OCI-LY7 (cell line): ENCODE results near the gene FARSA. TPM values are rescaled to one million over a fixed set of nuclear protein-coding genes. Genes with fewer than 3 reads are reported as not detected.

Experiments used
- BruUV-seq: library from RNA; stranded (reverse); fragments of 400-500 nt; replicated peaks from 2 replicates; lab custom pipeline; 2021; lab: Mats Ljungman, UMichigan
- CTCF ChIA-PET: fragments of 300-600 bp; sonication (Branson Sonifier 250); formaldehyde crosslinking; loops from one replicate; lab custom pipeline; 2022; ENCODE audit warnings: antibody characterized with exemption; ENCODE audit not compliant: unreplicated experiment; lab: Charles Lee
- POLR2A ChIA-PET: fragments of 300-600 bp; sonication (Branson Sonifier 250); formaldehyde crosslinking; loops from one replicate; lab custom pipeline; 2022; ENCODE audit warnings: antibody characterized with exemption; lab: Charles Lee
- DNase-seq: peaks from one replicate; pipeline ENCODE4 v3.0.0-alpha.2; 2015; ENCODE audit warnings: low spot score
- H2AFZ ChIP-seq: fragments of 200-600 bp; sonication (generic), shearing (Covaris generic); 2 replicates; pipeline ENCODE4 v1.6.1; 2014; ENCODE audit warnings: mild to moderate bottlenecking, antibody characterized with exemption, low read length, moderate library complexity
- H3K27ac ChIP-seq: fragments of 200-600 bp; sonication (generic); 2 replicates; pipeline ENCODE4 v1.5.1; 2014; ENCODE audit warnings: mixed run types, low read depth, mild to moderate bottlenecking, moderate library complexity, low read length, inconsistent platforms; ENCODE audit not compliant: poor library complexity, severe bottlenecking
- H3K36me3 ChIP-seq: fragments of 200-600 bp; sonication (generic); 2 replicates; pipeline ENCODE4 v1.6.1; 2014; ENCODE audit warnings: mild to moderate bottlenecking, antibody characterized with exemption, low read length, moderate library complexity, mixed read lengths; ENCODE audit not compliant: insufficient read depth
- H3K4me1 ChIP-seq: fragments of 200-600 bp; sonication (generic); 2 replicates; pipeline ENCODE4 v1.5.1; 2014; ENCODE audit warnings: mild to moderate bottlenecking, low read length; ENCODE audit not compliant: insufficient read depth, poor library complexity, severe bottlenecking
- H3K4me2 ChIP-seq: fragments of 200-600 bp; sonication (generic); 2 replicates; pipeline ENCODE4 v1.6.1; 2014; ENCODE audit warnings: mild to moderate bottlenecking, low read length
- H3K4me3 ChIP-seq: fragments of 200-600 bp; sonication (generic); 2 replicates; pipeline ENCODE4 v1.5.1; 2014; ENCODE audit warnings: mild to moderate bottlenecking, low read depth, low read length; ENCODE audit not compliant: poor library complexity, severe bottlenecking
- H3K79me2 ChIP-seq: fragments of 200-600 bp; sonication (generic); 2 replicates; pipeline ENCODE4 v1.6.1; 2016; ENCODE audit warnings: low read depth, mild to moderate bottlenecking, low read length, moderate library complexity, mixed read lengths; ENCODE audit not compliant: insufficient read depth
- H3K9me2 ChIP-seq: fragments of 200-600 bp; sonication (generic); 2 replicates; pipeline ENCODE4 v1.6.1; 2016; ENCODE audit warnings: mild to moderate bottlenecking, low read length, mixed read lengths; ENCODE audit not compliant: insufficient read depth
- H3K9me3 ChIP-seq: fragments of 200-600 bp; sonication (generic); 2 replicates; pipeline ENCODE4 v1.6.1; 2014; ENCODE audit warnings: mild to moderate bottlenecking, mixed run types, low read length, mixed read lengths
- H4K20me1 ChIP-seq: fragments of 200-600 bp; sonication (generic); 2 replicates; pipeline ENCODE4 v1.6.1; 2014; ENCODE audit warnings: mild to moderate bottlenecking, antibody characterized with exemption, low read length, moderate library complexity, mixed read lengths; ENCODE audit not compliant: insufficient read depth
- CTCF ChIP-seq: fragments of 200-600 bp; sonication (generic); conservative IDR thresholded peaks from 2 replicates; pipeline ENCODE4 v1.5.1; 2014; ENCODE audit warnings: mild to moderate bottlenecking, antibody characterized with exemption, low read length, moderate library complexity, mixed read lengths
- EZH2phosphoT487 ChIP-seq: fragments of 200-600 bp; sonication (generic); IDR thresholded peaks from 2 replicates; pipeline ENCODE4 v1.6.1; 2018; ENCODE audit warnings: low read depth, borderline replicate concordance, mild to moderate bottlenecking, mixed run types, antibody characterized with exemption, low read length, moderate library complexity, mixed read lengths
- intact Hi-C: fragments of 100-400 bp; cut with micrococcal nuclease; formaldehyde crosslinking; loops from one replicate; pipeline ENCODE4 v1.10.0; 2022; ENCODE audit not compliant: unreplicated experiment
- total RNA-seq, 2 experiments: library from RNA; depleted of rRNA in 1 of 2; stranded (reverse); fragments of >200 nt in 1 of 2; shearing (Covaris generic) in 1 of 2; gene quantifications; 2 replicates each; pipeline ENCODE4 v1.2.3, GENCODE V29; 2014 to 2022

The FARSA gene
- total RNA-seq, 2 experiments from 2014 or later = 117 to 135 TPM

DNA sequence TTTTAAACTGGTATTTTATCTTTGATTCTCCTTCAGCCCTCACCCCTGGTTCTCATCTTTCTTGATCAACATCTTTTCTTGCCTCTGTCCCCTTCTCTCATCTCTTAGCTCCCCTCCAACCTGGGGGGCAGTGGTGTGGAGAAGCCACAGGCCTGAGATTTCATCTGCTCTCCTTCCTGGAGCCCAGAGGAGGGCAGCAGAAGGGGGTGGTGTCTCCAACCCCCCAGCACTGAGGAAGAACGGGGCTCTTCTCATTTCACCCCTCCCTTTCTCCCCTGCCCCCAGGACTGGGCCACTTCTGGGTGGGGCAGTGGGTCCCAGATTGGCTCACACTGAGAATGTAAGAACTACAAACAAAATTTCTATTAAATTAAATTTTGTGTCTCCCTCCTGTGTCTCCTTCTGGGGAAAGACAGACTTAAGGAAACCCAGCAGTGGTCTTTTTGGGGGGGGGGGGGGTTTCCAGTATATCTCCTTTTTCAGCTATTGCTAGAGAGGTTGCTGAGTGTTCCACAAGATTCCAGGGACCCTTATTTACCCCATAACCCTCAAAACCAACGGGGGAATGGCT lies 10.7 kb upstream of the FARSA start:
- Histone ChIP-seq H3K79me2 (peaks cover 56% of the 10 kb centered on the region), H3K27ac (peak overlapping the region; percentile 51), H4K20me1 (peaks cover 31% of the 10 kb centered on the region), H3K36me3 (peaks cover 90% of the 10 kb centered on the region), H2AFZ (no peak overlapping the region), H3K4me2 (peak overlapping the region; percentile 58; the same call in 1 of the 2 replicates), H3K4me3 (no peak overlapping the region), H3K9me3 (no peaks in the 10 kb centered on the region), H3K4me1 (peaks cover 69% of the 10 kb centered on the region), H3K9me2 (no peaks in the 10 kb centered on the region)
- no peak for DNase-seq
- ChIA-PET POLR2A (no interaction called here), CTCF (interaction anchor here (0.5 kb wide), 1 partner anchor 33 kb away, joined by 3 read pairs; no protein-coding TSS in a partner anchor)
- intact Hi-C loops = no loop called here
- BruUV-seq = no TSS peak
- TF ChIP-seq EZH2phosphoT487 (no peak), CTCF (no peak)

DNA sequence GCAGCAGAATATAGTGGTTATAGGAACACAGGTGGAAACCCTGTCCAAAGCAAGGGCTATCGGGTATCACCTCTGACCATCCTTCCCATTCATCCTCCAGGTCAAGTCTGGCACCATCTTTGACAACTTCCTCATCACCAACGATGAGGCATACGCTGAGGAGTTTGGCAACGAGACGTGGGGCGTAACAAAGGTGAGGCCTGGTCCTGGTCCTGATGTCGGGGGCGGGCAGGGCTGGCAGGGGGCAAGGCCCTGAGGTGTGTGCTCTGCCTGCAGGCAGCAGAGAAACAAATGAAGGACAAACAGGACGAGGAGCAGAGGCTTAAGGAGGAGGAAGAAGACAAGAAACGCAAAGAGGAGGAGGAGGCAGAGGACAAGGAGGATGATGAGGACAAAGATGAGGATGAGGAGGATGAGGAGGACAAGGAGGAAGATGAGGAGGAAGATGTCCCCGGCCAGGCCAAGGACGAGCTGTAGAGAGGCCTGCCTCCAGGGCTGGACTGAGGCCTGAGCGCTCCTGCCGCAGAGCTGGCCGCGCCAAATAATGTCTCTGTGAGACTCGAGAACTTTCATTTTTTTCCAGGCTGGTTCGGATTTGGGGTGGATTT lies 10.0 kb upstream of the FARSA start:
- Histone ChIP-seq H3K79me2 (peaks cover 62% of the 10 kb centered on the region), H3K27ac (peak overlapping the region; percentile 51), H3K4me1 (peaks cover 69% of the 10 kb centered on the region), H3K36me3 (peaks cover 90% of the 10 kb centered on the region), H3K9me3 (no peaks in the 10 kb centered on the region), H4K20me1 (peaks cover 37% of the 10 kb centered on the region), H3K4me3 (peak overlapping the region; percentile 20), H3K4me2 (peak overlapping the region; percentile 58), H2AFZ (no peak overlapping the region), H3K9me2 (no peaks in the 10 kb centered on the region)
- ChIA-PET CTCF (interaction anchor here (0.5 kb wide), 1 partner anchor 34 kb away, joined by 3 read pairs; no protein-coding TSS in a partner anchor), POLR2A (no interaction called here)
- TSS peak; percentile 24 for BruUV-seq
- intact Hi-C loops = no loop called here
- TF ChIP-seq CTCF (no peak), EZH2phosphoT487 (no peak)
- DNase-seq = no peak

GRCh38 chr19:12940897-12941296 lies 7.4 kb upstream of the FARSA start:
- BruUV-seq = no TSS peak
- POLR2A ChIA-PET = interaction anchor here (0.7 kb wide), 2 partner anchors 58 to 148 kb away, joined by 3 to 4 read pairs; no protein-coding TSS in a partner anchor
- peaks cover 43% of the 10 kb centered on the region for H3K79me2 ChIP-seq
- no peaks in the 10 kb centered on the region for H3K9me2 ChIP-seq
- peaks cover 77% of the 10 kb centered on the region for H3K4me1 ChIP-seq
- peak overlapping the region; percentile 63 for H3K27ac ChIP-seq
- TF ChIP-seq EZH2phosphoT487 = no peak
- TF ChIP-seq CTCF = no peak
- H4K20me1 ChIP-seq = peaks cover 27% of the 10 kb centered on the region
- H3K36me3 ChIP-seq = peaks cover 69% of the 10 kb centered on the region
- no peak overlapping the region for H2AFZ ChIP-seq
- intact Hi-C loops = no loop called here
- CTCF ChIA-PET = no interaction called here
- no peak for DNase-seq
- H3K4me2 ChIP-seq = peak overlapping the region; percentile 92
- H3K4me3 ChIP-seq = peak overlapping the region; percentile 98
- no peaks in the 10 kb centered on the region for H3K9me3 ChIP-seq
